Uterus (tissue), 4 donors: ENCODE data around the gene SERGEF. TPM values are rescaled to one million over a fixed set of nuclear protein-coding genes. Genes with fewer than 3 reads are reported as not detected.
A peak's percentile ranks its signal among the peaks of the same experiment; 100 is the strongest.

Source experiments
- DNase-seq, 2 donors: peaks; one replicate each; pipeline ENCODE4 v3.0.0-alpha.2; 2019 to 2020
- H3K27ac ChIP-seq, 2 donors: fragments of 200-600 bp; sonication (generic); 1 replicate in 1 of 2; 2 replicates in 1 of 2; pipeline ENCODE4 v1.5.1; 2016 to 2018
- H3K27me3 ChIP-seq, 2 donors: fragments of 200-600 bp; sonication (generic); one replicate each; pipeline ENCODE4 v1.5.1; 2018 to 2019; ENCODE audit warnings: control low read depth in 1 of 2
- H3K36me3 ChIP-seq, 2 donors: fragments of 200-600 bp; sonication (generic); one replicate each; pipeline ENCODE4 v1.5.1; 2019; ENCODE audit warnings: control low read depth in 1 of 2
- H3K4me1 ChIP-seq, 2 donors: fragments of 200-600 bp; sonication (generic); one replicate each; pipeline ENCODE4 v1.5.1; 2018 to 2019; ENCODE audit warnings: control low read depth in 1 of 2
- H3K4me3 ChIP-seq, 2 donors: fragments of 200-600 bp; sonication (generic); 1 replicate in 1 of 2; 2 replicates in 1 of 2; pipeline ENCODE4 v1.5.1; 2018 to 2019; ENCODE audit warnings: mild to moderate bottlenecking in 1 of 2
- H3K9me3 ChIP-seq, 2 donors: fragments of 200-600 bp; sonication (generic); one replicate each; pipeline ENCODE4 v1.5.1; 2019; ENCODE audit warnings: control low read depth in 1 of 2
- POLR2A ChIP-seq, 2 donors: fragments of 450-650 bp; IDR thresholded peaks; one replicate each; pipeline ENCODE4 v1.6.1; 2016; ENCODE audit warnings: antibody characterized with exemption in 2 of 2, mild to moderate bottlenecking in 1 of 2, moderate library complexity in 1 of 2
- intact Hi-C: fragments of 100-400 bp; cut with DNase I; formaldehyde crosslinking; loops from one replicate; pipeline ENCODE4 v1.15.1; 2023; ENCODE audit warnings: low total_unique reads
- total RNA-seq, 4 donors: library from RNA; depleted of rRNA in 3 of 4; stranded (reverse); fragments of >200 nt in 3 of 4; gene quantifications; one replicate each; pipeline versions ENCODE4 v1.1.0 to v1.2.4, GENCODE V29; 2014 to 2023
- TF ChIP-seq, protein P1 (sequence below), 4 experiments: fragments of 200-600 bp in 2 of 4; fragments of 450-650 bp in 2 of 4; sonication (generic) in 2 of 4; IDR thresholded peaks; one replicate each; pipeline ENCODE4 v1.5.1; 2016 to 2019; ENCODE audit warnings: antibody characterized with exemption in 4 of 4, mild to moderate bottlenecking in 2 of 4, moderate library complexity in 1 of 4
- donor health status: DM: yes; HTN: yes; CAD: no.

Gene SERGEF
- total RNA-seq, 4 donors from 2014 or later: 12.6 to 64.4 (median 43.7) TPM

DNA sequence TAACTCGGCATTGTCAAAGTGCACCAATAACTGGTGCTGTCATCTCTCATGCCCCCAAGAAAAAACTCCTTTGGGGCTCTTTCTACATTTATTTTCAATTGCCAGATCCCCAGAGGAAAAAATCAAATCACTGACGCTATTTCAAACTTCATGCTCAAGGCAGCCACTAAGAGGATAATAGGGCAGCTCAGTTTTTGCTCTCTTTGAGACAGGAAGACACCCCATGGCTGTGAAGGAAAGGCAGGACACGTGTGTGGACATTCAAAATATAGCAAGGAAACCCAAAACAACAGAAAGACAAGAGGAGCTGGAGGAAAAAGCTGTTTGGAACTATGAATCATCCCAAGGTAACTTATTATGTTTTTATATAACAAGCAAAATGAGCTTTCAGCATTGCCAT is 83.7 kb downstream of the SERGEF start:
- H3K27ac ChIP-seq: no peak overlapping the region
- no peak for DNase-seq
- TF ChIP-seq, protein P1, sequence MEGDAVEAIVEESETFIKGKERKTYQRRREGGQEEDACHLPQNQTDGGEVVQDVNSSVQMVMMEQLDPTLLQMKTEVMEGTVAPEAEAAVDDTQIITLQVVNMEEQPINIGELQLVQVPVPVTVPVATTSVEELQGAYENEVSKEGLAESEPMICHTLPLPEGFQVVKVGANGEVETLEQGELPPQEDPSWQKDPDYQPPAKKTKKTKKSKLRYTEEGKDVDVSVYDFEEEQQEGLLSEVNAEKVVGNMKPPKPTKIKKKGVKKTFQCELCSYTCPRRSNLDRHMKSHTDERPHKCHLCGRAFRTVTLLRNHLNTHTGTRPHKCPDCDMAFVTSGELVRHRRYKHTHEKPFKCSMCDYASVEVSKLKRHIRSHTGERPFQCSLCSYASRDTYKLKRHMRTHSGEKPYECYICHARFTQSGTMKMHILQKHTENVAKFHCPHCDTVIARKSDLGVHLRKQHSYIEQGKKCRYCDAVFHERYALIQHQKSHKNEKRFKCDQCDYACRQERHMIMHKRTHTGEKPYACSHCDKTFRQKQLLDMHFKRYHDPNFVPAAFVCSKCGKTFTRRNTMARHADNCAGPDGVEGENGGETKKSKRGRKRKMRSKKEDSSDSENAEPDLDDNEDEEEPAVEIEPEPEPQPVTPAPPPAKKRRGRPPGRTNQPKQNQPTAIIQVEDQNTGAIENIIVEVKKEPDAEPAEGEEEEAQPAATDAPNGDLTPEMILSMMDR (IDR thresholded peaks at IDR 0.05): no peak
- TF ChIP-seq POLR2A (IDR thresholded peaks at IDR 0.05): no peak
- H3K4me1 ChIP-seq: no peaks in the 10 kb centered on the region
- H3K27me3 ChIP-seq: no peaks in the 10 kb centered on the region
- H3K4me3 ChIP-seq: no peak overlapping the region
- intact Hi-C loops: no loop called here
- H3K9me3 ChIP-seq: no peaks in the 10 kb centered on the region
- H3K36me3 ChIP-seq: no peaks in the 10 kb centered on the region

DNA sequence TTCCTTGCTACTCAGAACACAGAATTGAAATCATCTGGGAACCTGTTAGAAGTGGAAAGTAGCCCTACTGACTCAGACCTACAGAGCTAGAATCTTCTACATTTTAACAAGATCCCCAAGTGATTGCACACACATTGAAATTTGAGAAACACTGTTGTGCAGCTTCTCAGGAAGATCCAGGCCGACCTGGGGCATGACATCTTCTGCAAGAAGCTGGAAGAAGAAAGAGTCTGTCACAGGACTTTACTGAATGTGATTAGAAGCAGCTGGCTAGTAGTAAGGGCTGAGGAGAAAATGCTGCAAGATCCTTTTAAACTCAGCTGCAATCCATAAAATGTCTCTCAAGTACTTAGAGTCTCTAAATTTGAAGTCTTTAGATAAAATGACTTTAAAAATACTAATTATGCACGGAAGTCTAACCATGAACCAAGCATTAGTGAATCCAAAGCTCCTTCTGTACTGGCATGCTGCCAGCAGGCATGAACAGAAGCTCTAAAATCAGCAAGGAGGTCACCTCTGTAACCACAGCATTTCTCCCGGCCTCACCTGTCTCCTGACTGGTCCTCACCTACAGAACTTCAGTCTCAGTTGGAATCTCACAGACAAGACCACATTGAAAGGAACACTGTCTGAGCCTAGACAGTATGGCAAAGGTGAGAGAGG is 85.0 kb downstream of the SERGEF start:
- peak in 1 of 2 donors; percentile 27 for DNase-seq
- no peak overlapping the region for H3K4me3 ChIP-seq
- intact Hi-C loops: no loop called here
- H3K9me3 ChIP-seq: no peaks in the 10 kb centered on the region
- H3K4me1 ChIP-seq: no peaks in the 10 kb centered on the region
- TF ChIP-seq, protein P1 (IDR thresholded peaks at IDR 0.05): no peak
- no peak for TF ChIP-seq POLR2A (IDR thresholded peaks at IDR 0.05)
- H3K36me3 ChIP-seq: no peaks in the 10 kb centered on the region
- no peak overlapping the region for H3K27ac ChIP-seq
- H3K27me3 ChIP-seq: no peaks in the 10 kb centered on the region

DNA sequence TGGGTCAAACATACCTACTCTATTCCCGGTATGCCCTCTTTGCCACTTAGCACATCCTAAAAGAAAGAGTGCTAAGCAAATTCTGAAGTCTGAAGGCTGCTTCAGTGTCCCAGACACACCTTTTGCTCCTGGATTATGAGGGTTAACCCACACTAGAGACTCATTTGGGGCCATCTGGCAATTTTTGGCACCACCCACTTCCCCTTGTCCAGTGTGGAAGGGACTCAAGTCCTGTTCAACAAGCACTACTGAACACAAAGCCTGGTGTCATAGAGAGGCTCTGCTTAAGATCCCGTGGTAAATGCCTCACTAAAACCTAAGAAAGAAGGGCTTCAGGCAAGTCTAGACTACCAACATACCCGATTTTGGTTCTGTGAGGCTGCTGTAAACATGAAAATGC is 85.8 kb downstream of the SERGEF start:
- TF ChIP-seq, protein P1 (IDR thresholded peaks at IDR 0.05): no peak
- no peak for TF ChIP-seq POLR2A (IDR thresholded peaks at IDR 0.05)
- no peak for DNase-seq
- Histone ChIP-seq H3K4me3 (no peak overlapping the region), H3K9me3 (no peaks in the 10 kb centered on the region), H3K27me3 (no peaks in the 10 kb centered on the region), H3K27ac (no peak overlapping the region), H3K36me3 (no peaks in the 10 kb centered on the region), H3K4me1 (no peaks in the 10 kb centered on the region)
- intact Hi-C loops: no loop called here

DNA sequence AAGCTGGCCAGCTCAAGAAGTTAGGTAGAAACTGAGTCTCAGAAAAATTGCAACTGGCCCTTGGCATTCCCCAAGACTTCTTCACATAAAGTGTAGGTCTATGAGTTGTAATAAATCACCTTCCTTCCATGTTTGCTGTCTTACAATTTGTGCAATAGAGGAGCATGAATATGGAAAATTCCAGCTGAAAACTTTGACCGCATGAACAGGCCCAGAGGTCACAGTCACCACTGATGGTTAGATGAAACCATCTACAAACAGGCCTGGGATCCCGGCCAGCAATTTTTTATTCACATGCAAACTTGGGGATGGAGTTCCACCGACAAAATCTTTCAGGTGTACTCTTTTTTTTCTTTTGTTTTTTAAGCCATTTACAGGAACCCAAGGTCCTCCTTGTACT is 88.1 kb downstream of the SERGEF start:
- intact Hi-C loops: no loop called here
- no peak for TF ChIP-seq POLR2A (IDR thresholded peaks at IDR 0.05)
- TF ChIP-seq, protein P1 (IDR thresholded peaks at IDR 0.05): no peak
- H3K4me1 ChIP-seq: no peaks in the 10 kb centered on the region

DNA sequence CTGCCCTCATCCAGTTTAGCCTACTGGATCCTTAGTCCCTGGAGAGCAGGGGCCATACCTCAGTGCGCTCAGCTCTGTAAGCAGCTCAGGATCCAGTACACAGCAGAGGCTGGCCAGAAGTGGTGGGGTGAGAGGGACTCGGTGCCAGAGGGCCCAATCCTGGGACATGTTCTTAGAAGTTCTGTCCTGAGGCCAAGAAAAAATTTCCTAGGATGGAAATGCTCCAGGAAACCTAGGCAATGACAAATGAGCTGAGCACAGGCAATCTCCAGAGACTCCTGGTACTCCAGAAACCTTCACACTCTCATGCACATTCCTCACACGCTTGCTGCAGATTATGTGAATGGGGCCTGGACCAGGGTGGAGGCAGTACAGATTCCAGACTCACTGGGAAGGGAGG is 89.6 kb downstream of the SERGEF start:
- intact Hi-C loops: no loop called here
- no peak for DNase-seq
- TF ChIP-seq POLR2A (IDR thresholded peaks at IDR 0.05): no peak
- H3K4me3 ChIP-seq: no peak overlapping the region
- no peaks in the 10 kb centered on the region for H3K27me3 ChIP-seq
- H3K4me1 ChIP-seq: no peaks in the 10 kb centered on the region
- no peaks in the 10 kb centered on the region for H3K36me3 ChIP-seq
- H3K9me3 ChIP-seq: no peaks in the 10 kb centered on the region
- no peak overlapping the region for H3K27ac ChIP-seq

More for the DNA sequence above, 88.1 kb downstream of the SERGEF start:
- no peak overlapping the region for H3K4me3 ChIP-seq
- DNase-seq: no peak
- no peaks in the 10 kb centered on the region for H3K9me3 ChIP-seq
- H3K27me3 ChIP-seq: no peaks in the 10 kb centered on the region
- H3K27ac ChIP-seq: no peak overlapping the region
- H3K36me3 ChIP-seq: no peaks in the 10 kb centered on the region

DNA sequence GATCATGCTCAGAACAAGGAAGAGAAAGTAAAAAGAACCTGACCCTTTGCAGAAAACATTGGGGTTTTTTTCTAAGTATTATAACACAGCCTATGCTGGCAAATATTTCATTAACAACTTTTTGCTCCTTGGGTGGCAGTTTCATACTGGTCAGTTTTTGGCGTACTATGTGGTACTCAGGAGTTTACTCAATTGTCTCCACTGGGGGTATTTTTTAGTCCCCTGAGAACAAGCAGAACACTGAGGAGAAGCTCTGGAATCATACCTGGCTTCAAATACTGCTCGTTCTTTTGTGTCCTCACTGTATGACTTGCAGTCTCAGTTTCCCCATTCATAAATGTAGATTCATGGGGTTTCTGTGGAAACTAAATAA is 90.4 kb downstream of the SERGEF start:
- intact Hi-C loops: no loop called here
- Histone ChIP-seq H3K4me3 (no peak overlapping the region), H3K36me3 (no peaks in the 10 kb centered on the region), H3K4me1 (no peaks in the 10 kb centered on the region), H3K27ac (no peak overlapping the region), H3K27me3 (no peaks in the 10 kb centered on the region), H3K9me3 (no peaks in the 10 kb centered on the region)
- DNase-seq: no peak
- TF ChIP-seq POLR2A (IDR thresholded peaks at IDR 0.05): no peak
- TF ChIP-seq, protein P1 (IDR thresholded peaks at IDR 0.05): no peak
